ENCODE measurements around the gene SOX6. TPM values are rescaled to one million over a fixed set of nuclear protein-coding genes. Genes with fewer than 3 reads are reported as not detected.

SOX6 gene
- total RNA-seq, 2 experiments from 2014 or later, result 0.13 TPM; not detected in 1

GRCh38 chr11:16110886-16111285 is 245.5 kb downstream of the SOX6 start:
- BruUV-seq (replicated peaks), result no TSS peak
- ChIA-PET CTCF (ENCODE audit: unreplicated experiment) (no interaction called here), POLR2A (interaction anchor here (0.7 to 1.3 kb wide), 2 partner anchors 14 to 255 kb away, joined by 5 read pairs; no protein-coding TSS in a partner anchor)
- Histone ChIP-seq H3K27ac (ENCODE audit: low read depth, low read length, poor library complexity, severe bottlenecking) (no peak overlapping the region), H3K36me3 (ENCODE audit: insufficient read depth, low read length) (no peaks in the 10 kb centered on the region), H3K4me3 (ENCODE audit: low read depth, low read length, poor library complexity, severe bottlenecking) (no peak overlapping the region), H3K4me1 (ENCODE audit: insufficient read depth, low read length, poor library complexity, severe bottlenecking) (no peaks in the 10 kb centered on the region), H3K79me2 (ENCODE audit: insufficient read depth, low read depth, low read length) (no peaks in the 10 kb centered on the region), H4K20me1 (ENCODE audit: insufficient read depth, low read length) (no peaks in the 10 kb centered on the region), H3K9me3 (ENCODE audit: low read length) (no peaks in the 10 kb centered on the region), H3K4me2 (ENCODE audit: low read length) (no peak overlapping the region), H3K9me2 (ENCODE audit: insufficient read depth, low read length) (no peaks in the 10 kb centered on the region), H2AFZ (ENCODE audit: low read length) (no peak overlapping the region)
- DNase-seq (ENCODE audit: low spot score), result no peak
- no peak for TF ChIP-seq EZH2phosphoT487 (IDR thresholded peaks at IDR 0.05; ENCODE audit: borderline replicate concordance, low read depth, low read length)
- no peak for TF ChIP-seq CTCF (conservative IDR thresholded peaks at IDR 0.05; ENCODE audit: low read length)
- intact Hi-C loops (cut with micrococcal nuclease; ENCODE audit: unreplicated experiment), result no loop called here

DNA sequence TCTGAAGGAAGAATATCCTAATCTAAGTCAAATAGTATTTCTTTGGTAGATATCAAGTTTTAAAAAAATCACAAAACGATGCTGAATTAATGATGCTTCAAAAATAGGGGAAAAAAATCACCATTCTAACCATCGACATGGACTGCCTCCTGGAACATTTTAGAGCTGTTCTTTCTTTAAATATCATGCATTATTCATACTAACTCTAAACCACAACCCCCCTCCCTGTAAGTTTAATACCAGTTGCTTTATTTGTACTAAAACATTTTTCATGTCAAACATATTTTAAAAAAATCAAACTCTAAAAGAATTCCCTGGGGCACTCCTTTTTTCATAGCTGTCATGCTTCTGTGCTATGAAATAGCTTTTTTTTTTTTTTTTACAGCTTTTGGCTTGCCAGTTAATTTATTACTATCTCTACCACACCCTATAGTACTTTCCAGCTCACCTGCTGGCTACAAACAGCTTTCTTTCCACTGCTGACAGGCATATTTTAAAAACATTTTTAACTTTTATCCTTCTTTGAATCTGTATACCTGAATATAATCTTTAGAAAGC is 256.9 kb downstream of the SOX6 start:
- no peaks in the 10 kb centered on the region for H4K20me1 ChIP-seq (ENCODE audit: insufficient read depth, low read length)
- ChIA-PET POLR2A (interaction anchor here (0.5 to 0.7 kb wide), 3 partner anchors 372 to 991 kb away, joined by 3 to 4 read pairs (median 3); no protein-coding TSS in a partner anchor), CTCF (ENCODE audit: unreplicated experiment) (no interaction called here)
- no peak overlapping the region for H2AFZ ChIP-seq (ENCODE audit: low read length)
- no peak overlapping the region for H3K27ac ChIP-seq (ENCODE audit: low read depth, low read length, poor library complexity, severe bottlenecking)
- TF ChIP-seq CTCF (conservative IDR thresholded peaks at IDR 0.05; ENCODE audit: low read length), result no peak
- TF ChIP-seq EZH2phosphoT487 (IDR thresholded peaks at IDR 0.05; ENCODE audit: borderline replicate concordance, low read depth, low read length), result no peak
- intact Hi-C loops (cut with micrococcal nuclease; ENCODE audit: unreplicated experiment), result no loop called here
- no peak overlapping the region for H3K4me2 ChIP-seq (ENCODE audit: low read length)
- DNase-seq (ENCODE audit: low spot score), result no peak
- no peaks in the 10 kb centered on the region for H3K79me2 ChIP-seq (ENCODE audit: insufficient read depth, low read depth, low read length)
- H3K9me2 ChIP-seq (ENCODE audit: insufficient read depth, low read length), result no peaks in the 10 kb centered on the region
- no TSS peak for BruUV-seq (replicated peaks)
- H3K4me1 ChIP-seq (ENCODE audit: insufficient read depth, low read length, poor library complexity, severe bottlenecking), result no peaks in the 10 kb centered on the region
- H3K4me3 ChIP-seq (ENCODE audit: low read depth, low read length, poor library complexity, severe bottlenecking), result no peak overlapping the region
- no peaks in the 10 kb centered on the region for H3K36me3 ChIP-seq (ENCODE audit: insufficient read depth, low read length)
- no peaks in the 10 kb centered on the region for H3K9me3 ChIP-seq (ENCODE audit: low read length)

DNA sequence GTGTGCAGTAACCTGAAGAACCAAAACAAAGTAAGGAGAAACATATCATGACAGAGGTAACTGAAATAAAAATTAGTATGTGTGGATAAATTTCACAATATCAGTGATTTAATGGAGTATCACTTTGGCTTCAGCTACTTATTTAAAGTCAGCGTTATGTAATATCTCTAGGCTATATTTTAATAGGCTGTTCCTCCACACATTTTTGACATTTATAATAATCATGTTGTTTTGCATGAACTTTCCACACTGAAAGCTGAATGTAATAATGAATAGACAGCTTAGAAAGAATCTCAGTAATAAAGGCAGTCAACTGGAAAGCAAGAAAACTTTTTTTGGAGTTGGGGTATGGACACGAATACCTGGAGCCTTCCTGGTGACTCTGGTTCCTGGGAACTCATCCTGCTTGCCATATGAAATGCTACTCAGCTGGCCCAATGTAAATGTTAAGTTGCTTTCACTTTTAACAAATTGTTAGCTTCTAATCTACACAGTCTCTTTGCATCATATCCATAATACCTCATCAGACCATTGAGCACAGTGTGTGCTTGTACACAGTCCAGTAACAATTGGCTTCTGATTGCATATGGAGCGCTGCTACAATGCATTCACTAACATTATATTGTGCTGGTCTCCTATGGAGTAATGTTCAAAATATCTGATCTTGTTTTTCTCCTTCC is 257.7 kb downstream of the SOX6 start:
- no peak overlapping the region for H3K4me3 ChIP-seq (ENCODE audit: low read depth, low read length, poor library complexity, severe bottlenecking)
- no peak overlapping the region for H3K4me2 ChIP-seq (ENCODE audit: low read length)
- BruUV-seq (replicated peaks), result no TSS peak
- no peak for DNase-seq (ENCODE audit: low spot score)
- CTCF ChIA-PET (ENCODE audit: unreplicated experiment), result no interaction called here
- no peaks in the 10 kb centered on the region for H3K36me3 ChIP-seq (ENCODE audit: insufficient read depth, low read length)
- no peaks in the 10 kb centered on the region for H3K9me2 ChIP-seq (ENCODE audit: insufficient read depth, low read length)
- no peaks in the 10 kb centered on the region for H3K4me1 ChIP-seq (ENCODE audit: insufficient read depth, low read length, poor library complexity, severe bottlenecking)
- POLR2A ChIA-PET, result no interaction called here
- H2AFZ ChIP-seq (ENCODE audit: low read length), result no peak overlapping the region
- no peaks in the 10 kb centered on the region for H3K79me2 ChIP-seq (ENCODE audit: insufficient read depth, low read depth, low read length)
- H3K9me3 ChIP-seq (ENCODE audit: low read length), result no peaks in the 10 kb centered on the region
- TF ChIP-seq CTCF (conservative IDR thresholded peaks at IDR 0.05; ENCODE audit: low read length) (no peak), EZH2phosphoT487 (IDR thresholded peaks at IDR 0.05; ENCODE audit: borderline replicate concordance, low read depth, low read length) (no peak)
- no peaks in the 10 kb centered on the region for H4K20me1 ChIP-seq (ENCODE audit: insufficient read depth, low read length)
- H3K27ac ChIP-seq (ENCODE audit: low read depth, low read length, poor library complexity, severe bottlenecking), result no peak overlapping the region
- intact Hi-C loops (cut with micrococcal nuclease; ENCODE audit: unreplicated experiment), result no loop called here

All from OCI-LY7 (cell line).